Measurements from ENCODE around the gene ENPP5.
"Not testable (repeated sequence)": the region's sequence is repeated elsewhere in the genome, so short reads cannot be mapped to it uniquely, and the experiment has no call there.

DNA sequence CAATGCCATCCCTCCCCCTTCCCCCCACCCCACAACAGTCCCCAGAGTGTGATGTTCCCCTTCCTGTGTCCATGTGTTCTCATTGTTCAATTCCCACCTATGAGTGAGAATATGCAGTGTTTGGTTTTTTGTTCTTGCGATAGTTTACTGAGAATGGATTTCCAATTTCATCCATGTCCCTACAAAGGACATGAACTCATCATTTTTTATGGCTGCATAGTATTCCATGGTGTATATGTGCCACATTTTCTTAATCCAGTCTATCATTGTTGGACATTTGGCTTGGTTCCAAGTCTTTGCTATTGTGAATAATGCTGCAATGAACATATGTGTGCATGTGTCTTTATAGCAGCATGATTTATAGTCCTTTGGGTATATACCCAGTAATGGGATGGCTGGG is 39.5 kb downstream of the ENPP5 start:
- TF ChIP-seq, protein P1, sequence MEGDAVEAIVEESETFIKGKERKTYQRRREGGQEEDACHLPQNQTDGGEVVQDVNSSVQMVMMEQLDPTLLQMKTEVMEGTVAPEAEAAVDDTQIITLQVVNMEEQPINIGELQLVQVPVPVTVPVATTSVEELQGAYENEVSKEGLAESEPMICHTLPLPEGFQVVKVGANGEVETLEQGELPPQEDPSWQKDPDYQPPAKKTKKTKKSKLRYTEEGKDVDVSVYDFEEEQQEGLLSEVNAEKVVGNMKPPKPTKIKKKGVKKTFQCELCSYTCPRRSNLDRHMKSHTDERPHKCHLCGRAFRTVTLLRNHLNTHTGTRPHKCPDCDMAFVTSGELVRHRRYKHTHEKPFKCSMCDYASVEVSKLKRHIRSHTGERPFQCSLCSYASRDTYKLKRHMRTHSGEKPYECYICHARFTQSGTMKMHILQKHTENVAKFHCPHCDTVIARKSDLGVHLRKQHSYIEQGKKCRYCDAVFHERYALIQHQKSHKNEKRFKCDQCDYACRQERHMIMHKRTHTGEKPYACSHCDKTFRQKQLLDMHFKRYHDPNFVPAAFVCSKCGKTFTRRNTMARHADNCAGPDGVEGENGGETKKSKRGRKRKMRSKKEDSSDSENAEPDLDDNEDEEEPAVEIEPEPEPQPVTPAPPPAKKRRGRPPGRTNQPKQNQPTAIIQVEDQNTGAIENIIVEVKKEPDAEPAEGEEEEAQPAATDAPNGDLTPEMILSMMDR (IDR thresholded peaks at IDR 0.05; ENCODE audit: low read depth, low read length, missing input control): not testable (repeated sequence)
- TF ChIP-seq JUND (IDR thresholded peaks at IDR 0.05); GABPA (IDR thresholded peaks at IDR 0.05 in 1 of 2, conservative IDR thresholded peaks at IDR 0.05 in 1 of 2); NR2F2 (IDR thresholded peaks at IDR 0.05); RAD21 (IDR thresholded peaks at IDR 0.05); FOXA1 (IDR thresholded peaks at IDR 0.05); TAF1 (conservative IDR thresholded peaks at IDR 0.05); HNF4G (IDR thresholded peaks at IDR 0.05); EGR1 (IDR thresholded peaks at IDR 0.05; ENCODE audit: low read depth in 2 of 2): not testable (repeated sequence)
- TF ChIP-seq, protein P2, sequence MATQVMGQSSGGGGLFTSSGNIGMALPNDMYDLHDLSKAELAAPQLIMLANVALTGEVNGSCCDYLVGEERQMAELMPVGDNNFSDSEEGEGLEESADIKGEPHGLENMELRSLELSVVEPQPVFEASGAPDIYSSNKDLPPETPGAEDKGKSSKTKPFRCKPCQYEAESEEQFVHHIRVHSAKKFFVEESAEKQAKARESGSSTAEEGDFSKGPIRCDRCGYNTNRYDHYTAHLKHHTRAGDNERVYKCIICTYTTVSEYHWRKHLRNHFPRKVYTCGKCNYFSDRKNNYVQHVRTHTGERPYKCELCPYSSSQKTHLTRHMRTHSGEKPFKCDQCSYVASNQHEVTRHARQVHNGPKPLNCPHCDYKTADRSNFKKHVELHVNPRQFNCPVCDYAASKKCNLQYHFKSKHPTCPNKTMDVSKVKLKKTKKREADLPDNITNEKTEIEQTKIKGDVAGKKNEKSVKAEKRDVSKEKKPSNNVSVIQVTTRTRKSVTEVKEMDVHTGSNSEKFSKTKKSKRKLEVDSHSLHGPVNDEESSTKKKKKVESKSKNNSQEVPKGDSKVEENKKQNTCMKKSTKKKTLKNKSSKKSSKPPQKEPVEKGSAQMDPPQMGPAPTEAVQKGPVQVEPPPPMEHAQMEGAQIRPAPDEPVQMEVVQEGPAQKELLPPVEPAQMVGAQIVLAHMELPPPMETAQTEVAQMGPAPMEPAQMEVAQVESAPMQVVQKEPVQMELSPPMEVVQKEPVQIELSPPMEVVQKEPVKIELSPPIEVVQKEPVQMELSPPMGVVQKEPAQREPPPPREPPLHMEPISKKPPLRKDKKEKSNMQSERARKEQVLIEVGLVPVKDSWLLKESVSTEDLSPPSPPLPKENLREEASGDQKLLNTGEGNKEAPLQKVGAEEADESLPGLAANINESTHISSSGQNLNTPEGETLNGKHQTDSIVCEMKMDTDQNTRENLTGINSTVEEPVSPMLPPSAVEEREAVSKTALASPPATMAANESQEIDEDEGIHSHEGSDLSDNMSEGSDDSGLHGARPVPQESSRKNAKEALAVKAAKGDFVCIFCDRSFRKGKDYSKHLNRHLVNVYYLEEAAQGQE (IDR thresholded peaks at IDR 0.05): not testable (repeated sequence)
- TF ChIP-seq, protein P3, sequence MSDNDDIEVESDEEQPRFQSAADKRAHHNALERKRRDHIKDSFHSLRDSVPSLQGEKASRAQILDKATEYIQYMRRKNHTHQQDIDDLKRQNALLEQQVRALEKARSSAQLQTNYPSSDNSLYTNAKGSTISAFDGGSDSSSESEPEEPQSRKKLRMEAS (IDR thresholded peaks at IDR 0.05): not testable (repeated sequence)
- TF ChIP-seq, protein P4, sequence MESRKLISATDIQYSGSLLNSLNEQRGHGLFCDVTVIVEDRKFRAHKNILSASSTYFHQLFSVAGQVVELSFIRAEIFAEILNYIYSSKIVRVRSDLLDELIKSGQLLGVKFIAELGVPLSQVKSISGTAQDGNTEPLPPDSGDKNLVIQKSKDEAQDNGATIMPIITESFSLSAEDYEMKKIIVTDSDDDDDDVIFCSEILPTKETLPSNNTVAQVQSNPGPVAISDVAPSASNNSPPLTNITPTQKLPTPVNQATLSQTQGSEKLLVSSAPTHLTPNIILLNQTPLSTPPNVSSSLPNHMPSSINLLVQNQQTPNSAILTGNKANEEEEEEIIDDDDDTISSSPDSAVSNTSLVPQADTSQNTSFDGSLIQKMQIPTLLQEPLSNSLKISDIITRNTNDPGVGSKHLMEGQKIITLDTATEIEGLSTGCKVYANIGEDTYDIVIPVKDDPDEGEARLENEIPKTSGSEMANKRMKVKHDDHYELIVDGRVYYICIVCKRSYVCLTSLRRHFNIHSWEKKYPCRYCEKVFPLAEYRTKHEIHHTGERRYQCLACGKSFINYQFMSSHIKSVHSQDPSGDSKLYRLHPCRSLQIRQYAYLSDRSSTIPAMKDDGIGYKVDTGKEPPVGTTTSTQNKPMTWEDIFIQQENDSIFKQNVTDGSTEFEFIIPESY (IDR thresholded peaks at IDR 0.05): not testable (repeated sequence)
- TF ChIP-seq, protein P5, sequence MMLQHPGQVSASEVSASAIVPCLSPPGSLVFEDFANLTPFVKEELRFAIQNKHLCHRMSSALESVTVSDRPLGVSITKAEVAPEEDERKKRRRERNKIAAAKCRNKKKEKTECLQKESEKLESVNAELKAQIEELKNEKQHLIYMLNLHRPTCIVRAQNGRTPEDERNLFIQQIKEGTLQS (IDR thresholded peaks at IDR 0.05): not testable (repeated sequence)
